ENCODE data around the gene PTGES.
"Not testable (repeated sequence)": the region's sequence is repeated elsewhere in the genome, so short reads cannot be mapped to it uniquely, and the experiment has no call there.

PTGES gene

GRCh38 chr9:129769669-129770068, 16.8 kb upstream of the PTGES start:
- DNase-seq: no peak

GRCh38 chr9:129768486-129768885, 15.6 kb upstream of the PTGES start:
- DNase-seq: no peak

GRCh38 chr9:129765764-129766317, 13.0 kb upstream of the PTGES start:
- no peak for DNase-seq

- no peak for DNase-seq
Observed at GRCh38 chr9:129762985-129763926, 10.4 kb upstream of the PTGES start.

GRCh38 chr9:129762370-129762984, 9.6 kb upstream of the PTGES start:
- DNase-seq: not testable (repeated sequence)

- no peak for DNase-seq
Observed at GRCh38 chr9:129761901-129762369, 9.1 kb upstream of the PTGES start.

GRCh38 chr9:129761293-129761900, 8.6 kb upstream of the PTGES start:
- DNase-seq: no peak

GRCh38 chr9:129760784-129761183, 7.9 kb upstream of the PTGES start:
- not testable (repeated sequence) for DNase-seq

GRCh38 chr9:129759804-129760502, 7.1 kb upstream of the PTGES start:
- DNase-seq: no peak

GRCh38 chr9:129759319-129759718, 6.5 kb upstream of the PTGES start:
- no peak for DNase-seq

- no peak for DNase-seq
Observed at GRCh38 chr9:129757045-129757444, 4.2 kb upstream of the PTGES start.

- DNase-seq: no peak
Observed at GRCh38 chr9:129756191-129756590, 3.3 kb upstream of the PTGES start.

GRCh38 chr9:129755151-129755550, 2.3 kb upstream of the PTGES start:
- DNase-seq: no peak

GRCh38 chr9:129751841-129752801, 721 bp downstream of the PTGES start:
- no peak for DNase-seq

- DNase-seq: no peak
Observed at GRCh38 chr9:129750013-129750638, 2.7 kb downstream of the PTGES start.

- no peak for DNase-seq
Observed at GRCh38 chr9:129749575-129749974, 3.3 kb downstream of the PTGES start.

GRCh38 chr9:129749052-129749451, 3.8 kb downstream of the PTGES start:
- not testable (repeated sequence) for DNase-seq

- no peak for DNase-seq
Observed at GRCh38 chr9:129748249-129748648, 4.6 kb downstream of the PTGES start.

- no peak for DNase-seq
Observed at GRCh38 chr9:129746092-129746777, 6.6 kb downstream of the PTGES start.

GRCh38 chr9:129745200-129745599, 7.6 kb downstream of the PTGES start:
- no peak for DNase-seq

Measured in stimulated activated naive CD4-positive, alpha-beta T cell (primary cell).